ENCODE data around the gene SAMD10.

Gene SAMD10

DNA sequence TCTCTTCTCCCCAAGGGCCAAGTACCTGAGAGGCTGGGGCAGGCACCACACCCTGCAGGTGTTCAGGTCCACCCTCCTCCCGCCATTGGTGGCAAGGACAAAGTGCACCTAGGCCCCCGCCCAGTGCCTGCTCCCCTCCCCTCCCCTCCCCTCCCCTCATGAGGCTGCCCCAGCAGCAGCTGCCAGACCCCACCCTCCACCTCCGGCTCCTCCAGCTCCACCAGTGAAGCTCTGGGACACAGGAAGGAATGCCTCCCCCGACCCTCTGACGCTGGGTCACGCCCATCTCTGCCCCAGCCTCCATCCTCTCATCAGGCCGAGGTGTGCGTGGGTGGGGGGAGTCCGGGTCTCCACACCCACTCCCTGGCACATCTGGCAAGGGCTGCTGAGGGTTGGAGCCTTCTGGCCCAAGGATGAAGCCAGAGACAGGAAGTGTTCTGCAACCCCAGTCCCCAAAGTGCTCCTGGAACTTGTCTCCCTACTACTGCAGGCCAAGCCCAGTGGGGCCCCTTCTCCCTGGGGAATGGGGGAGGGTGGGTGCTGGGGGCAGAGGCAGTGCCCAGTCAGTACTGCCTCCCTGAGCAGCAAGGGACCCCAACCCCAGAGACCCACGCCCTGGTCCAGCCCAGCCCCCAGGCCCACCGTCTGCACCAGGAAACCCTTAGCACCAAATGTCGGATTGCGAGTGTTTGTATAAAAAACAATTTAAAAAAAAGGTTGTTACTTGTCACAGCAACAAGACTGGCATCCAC, 21.6 kb downstream of the SAMD10 start:
- DNase-seq (ENCODE audit: low read depth in 3 of 3, low spot score in 1 of 3): peak in 1 of 3 donors; percentile 39

DNA sequence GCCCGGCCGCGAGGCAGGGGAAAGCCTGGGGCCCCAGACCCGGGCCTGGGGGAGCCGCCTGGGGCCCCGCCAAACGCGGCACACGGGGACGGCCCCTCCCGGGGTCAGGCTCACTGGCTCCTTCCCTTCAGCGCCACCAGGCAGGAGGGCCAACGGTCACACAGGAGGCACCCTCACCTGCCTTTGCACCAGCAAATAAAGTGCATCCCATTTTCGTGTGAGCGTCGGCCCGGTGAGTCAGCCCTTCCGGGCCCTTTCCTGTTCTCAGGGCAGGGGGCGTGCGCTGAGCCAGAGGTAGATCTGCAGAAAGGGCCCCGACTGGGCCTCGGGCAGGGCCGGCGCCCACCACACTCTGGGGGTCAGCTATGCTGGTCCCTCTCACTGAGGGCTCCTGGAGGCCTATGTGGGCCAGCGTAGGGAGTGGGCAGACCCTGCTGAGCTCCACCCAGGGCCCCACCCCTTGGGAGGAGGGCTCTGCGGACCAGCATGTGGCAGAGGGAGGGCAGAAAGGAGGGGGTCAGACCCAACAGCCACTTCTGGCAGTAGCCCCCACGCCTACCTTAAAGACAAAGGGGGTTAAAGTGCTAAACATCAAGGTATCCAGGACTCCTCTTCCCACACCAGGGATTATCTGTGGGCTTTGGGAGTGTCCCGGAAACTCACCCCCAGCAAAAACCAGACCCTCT, 22.3 kb downstream of the SAMD10 start:
- DNase-seq (ENCODE audit: low read depth in 3 of 3, low spot score in 1 of 3): peak in 1 of 3 donors; percentile 62

DNA sequence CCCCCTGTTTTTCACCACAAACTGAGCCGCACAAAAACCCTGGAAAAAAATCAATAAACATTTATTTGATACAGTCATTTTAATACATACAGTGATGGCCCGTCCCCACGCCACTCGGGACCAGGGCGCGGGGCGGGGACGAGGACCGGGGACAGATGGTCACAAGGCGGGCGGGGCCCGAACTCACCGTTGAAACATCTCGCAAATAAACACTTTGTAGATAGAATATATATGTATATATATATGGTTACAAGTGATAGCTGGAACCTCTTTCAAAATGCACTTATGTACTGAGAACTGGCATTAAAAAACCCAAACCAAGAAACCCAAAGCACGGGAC, 22.8 kb downstream of the SAMD10 start:
- DNase-seq (ENCODE audit: low read depth in 3 of 3, low spot score in 1 of 3): no peak

DNA sequence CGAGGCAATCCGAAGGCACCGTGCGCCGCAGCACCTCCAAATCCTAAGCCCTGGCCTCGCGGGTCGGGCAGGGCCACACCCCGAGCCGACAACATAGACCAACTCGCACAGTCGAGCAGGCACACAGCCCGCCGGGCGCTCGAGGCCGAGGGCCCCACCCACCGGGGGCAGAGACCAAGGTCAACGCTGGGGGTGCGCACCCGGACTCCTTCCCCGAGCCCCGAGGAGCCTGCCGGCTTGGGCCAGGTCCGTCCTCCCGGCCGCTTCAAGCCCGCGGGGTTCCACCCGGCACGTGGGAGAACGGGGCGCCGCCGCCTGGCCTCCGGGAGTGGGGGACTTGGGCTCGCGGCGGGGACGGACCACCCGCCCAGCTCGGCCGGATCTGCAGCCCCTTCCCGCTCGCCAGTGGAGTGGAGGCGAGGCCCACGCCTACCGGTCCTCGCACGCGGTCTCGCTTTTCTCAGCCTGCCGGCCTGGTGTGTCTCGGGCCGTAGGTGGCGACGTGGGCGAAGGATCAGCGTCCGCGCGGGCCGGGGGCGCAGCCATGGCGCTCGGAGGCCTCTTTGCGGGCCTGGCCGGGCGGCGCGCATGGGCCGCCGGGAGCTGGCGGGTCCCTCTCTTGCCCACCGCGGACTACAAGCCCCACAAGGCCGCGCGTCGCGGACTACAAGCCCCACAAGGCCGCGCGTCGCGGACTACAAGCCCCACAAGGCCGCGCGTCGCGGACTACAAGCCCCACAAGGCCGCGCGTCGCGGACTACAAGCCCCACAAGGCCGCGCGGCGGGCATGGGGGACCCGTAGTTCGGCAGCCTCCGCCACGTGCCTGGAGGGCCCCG, 23.4 kb downstream of the SAMD10 start, which contains the start of gene UCKL1:
UCKL1 (minus strand) TSS at position 590 of the 837 bp plus-strand sequence; CDS start at position 546, 44 bp downstream.
- peak; percentile 77 to 80 (median 78) for DNase-seq (ENCODE audit: low read depth in 3 of 3, low spot score in 1 of 3)

DNA sequence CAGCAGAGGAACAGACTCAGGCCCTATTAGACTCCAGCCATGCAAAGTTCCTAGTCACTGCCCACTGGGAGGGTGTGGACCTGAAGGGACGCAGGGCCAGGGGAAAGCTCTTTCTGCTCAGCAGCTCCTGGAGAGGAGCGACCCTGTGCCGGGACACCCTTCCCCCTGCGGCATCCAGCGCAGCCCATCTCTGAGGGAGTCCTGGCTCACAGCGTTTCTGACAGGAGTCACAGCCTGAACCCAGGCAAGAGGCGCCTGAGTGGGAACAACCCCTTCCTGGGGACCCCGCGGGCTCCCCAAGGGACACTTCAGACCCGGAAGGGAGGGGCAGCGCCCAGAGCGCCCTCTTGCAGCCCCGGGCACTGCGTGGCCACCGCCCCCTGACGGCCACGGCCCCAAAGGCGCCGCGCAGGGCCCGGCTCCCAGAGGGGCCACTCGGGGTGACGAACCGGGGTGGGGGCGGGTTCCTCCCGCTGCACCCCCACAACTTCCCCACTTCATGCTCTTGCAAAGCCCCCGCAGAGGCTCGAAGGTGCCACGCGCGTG, 24.1 kb downstream of the SAMD10 start:
- no peak for DNase-seq (ENCODE audit: low read depth in 3 of 3, low spot score in 1 of 3)

DNA sequence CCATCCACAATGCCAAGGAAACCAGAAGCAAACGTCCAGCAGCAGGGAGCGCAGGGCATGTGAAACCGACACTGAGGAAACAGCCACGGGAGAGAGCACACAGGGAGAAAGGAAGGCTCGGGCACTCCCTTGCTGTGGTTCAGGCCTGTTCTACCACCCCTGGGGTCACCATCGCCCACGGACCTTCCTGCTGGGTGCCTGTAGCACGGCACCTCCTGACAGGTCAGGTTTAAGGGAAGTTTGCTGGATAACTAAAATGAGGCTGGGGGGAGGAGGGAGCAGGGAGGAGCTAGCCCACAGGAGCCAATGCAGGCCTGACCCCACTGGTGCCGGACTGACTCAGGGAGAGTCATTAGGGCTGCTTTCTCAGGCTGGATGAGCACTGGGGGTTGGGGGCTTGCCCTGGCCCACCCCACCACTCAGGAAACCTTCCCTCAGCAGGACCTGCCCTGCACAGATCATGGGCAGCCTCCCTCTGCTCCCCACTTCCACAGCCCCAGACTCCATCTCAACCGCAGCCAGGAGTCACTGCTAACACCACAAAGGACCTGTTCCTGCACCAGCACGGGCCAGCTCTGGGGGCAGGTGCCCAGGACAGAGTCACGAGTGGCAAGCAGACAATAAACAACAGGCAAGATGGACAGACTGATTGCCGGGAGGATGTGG, 25.5 kb downstream of the SAMD10 start:
- DNase-seq (ENCODE audit: low read depth in 3 of 3, low spot score in 1 of 3): no peak

DNA sequence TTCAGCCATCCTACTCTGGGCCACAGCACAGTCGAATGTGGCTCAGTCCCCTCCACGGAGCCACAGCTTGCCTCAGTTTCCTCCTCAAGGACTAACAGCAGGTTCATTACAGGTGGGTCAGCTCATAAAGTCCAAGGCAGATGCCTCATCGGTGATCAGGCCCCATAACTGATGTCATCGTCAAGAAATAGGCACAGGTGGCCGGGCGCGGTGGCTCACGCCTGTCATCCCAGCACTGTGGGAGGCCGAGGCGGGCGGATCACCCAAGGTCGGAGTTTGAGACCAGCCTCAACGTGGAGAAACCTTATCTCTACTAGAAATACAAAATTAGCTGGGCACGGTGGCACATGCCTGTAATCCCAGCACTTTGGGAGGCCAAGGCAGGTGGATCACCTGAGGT, 26.7 kb downstream of the SAMD10 start:
- DNase-seq (ENCODE audit: low read depth in 3 of 3, low spot score in 1 of 3): no peak

DNA sequence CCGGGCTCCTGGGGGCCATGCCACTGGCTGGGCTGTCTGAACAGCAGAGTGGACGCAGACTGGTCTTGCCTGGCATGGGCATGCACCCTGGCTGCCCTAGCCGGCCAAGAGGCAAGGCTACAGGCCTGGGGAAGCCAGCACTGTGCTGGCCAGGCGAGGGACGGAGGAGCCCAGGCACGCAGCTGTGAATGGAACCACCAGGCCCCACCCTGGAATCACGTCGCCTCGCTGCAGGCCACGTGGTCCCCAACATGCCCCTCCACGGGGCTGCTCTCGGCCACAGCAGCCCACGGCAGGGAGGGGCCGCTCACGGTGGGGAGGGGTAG, 27.3 kb downstream of the SAMD10 start:
- no peak for DNase-seq (ENCODE audit: low read depth in 3 of 3, low spot score in 1 of 3)

DNA sequence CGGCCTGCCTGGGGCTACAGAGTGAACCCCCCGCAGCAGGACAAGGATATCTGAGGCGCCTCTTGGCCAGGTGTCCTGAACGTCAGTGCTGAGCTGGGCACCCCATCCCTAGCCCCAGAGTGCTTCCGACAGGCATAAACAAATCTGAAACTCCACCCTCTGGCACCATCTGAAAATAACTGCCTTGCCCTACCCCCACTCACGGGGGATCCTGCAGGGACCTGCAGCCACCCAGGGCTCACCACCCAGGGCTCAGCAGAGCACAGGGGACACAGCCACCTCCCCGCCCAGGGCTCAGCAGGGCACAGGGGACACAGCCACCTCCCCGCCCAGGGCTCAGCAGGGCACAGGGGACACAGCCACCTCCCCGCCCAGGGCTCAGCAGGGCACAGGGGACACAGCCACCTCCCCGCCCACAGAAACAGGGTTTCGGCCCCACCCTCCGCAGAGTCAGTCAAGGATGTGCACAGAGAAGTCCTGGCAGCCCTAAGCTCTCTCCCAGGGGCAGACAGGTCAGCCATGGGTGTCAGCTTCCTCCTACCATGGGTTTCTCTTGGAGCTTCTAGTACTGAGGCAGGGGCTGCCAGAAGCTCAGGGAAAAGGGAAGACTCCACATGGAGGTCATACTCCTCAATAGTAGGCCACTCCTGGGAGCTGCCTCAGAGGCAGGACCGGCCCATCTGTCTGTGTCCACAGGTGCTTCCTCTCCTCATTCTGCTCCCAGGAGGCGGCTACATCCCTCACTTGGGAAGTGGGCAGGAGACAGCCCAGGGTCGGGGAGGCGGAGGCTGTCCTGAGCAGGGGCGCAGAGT, 27.8 kb downstream of the SAMD10 start:
- DNase-seq (ENCODE audit: low read depth in 3 of 3, low spot score in 1 of 3): no peak

DNA sequence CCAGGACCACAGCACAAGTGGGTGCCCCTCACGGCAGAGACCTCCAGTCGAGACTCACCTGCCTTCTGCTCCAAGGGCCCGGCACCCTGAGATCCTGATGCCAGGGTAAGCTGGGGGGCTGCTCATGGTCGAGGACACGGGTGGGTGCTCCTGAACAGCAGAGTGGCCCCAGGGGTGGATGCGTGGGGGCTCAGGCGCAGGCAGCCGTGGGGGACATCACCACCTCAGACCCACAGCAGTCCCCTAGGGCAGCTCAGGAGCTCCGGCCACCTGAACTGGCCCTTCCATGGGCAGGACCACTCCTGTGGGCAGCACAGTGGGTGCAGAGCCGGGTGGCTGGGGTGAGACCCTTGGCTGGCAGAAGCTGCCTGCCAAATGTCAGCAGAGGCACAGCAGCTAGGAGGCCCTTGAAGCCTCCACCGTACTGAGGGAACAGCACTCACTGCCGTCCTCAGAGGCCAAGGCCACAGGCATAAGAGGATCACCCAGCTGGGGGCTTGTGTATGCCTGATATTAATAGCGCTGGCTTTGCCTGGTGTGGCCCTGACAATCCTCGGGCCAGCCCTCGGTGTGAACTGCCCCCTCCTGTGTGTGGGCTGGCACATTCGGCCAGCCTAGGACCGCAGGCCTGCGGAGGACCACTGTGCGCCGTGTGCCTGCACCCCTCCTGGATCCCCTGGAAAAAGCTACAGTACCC, 28.6 kb downstream of the SAMD10 start:
- no peak for DNase-seq (ENCODE audit: low read depth in 3 of 3, low spot score in 1 of 3)

DNA sequence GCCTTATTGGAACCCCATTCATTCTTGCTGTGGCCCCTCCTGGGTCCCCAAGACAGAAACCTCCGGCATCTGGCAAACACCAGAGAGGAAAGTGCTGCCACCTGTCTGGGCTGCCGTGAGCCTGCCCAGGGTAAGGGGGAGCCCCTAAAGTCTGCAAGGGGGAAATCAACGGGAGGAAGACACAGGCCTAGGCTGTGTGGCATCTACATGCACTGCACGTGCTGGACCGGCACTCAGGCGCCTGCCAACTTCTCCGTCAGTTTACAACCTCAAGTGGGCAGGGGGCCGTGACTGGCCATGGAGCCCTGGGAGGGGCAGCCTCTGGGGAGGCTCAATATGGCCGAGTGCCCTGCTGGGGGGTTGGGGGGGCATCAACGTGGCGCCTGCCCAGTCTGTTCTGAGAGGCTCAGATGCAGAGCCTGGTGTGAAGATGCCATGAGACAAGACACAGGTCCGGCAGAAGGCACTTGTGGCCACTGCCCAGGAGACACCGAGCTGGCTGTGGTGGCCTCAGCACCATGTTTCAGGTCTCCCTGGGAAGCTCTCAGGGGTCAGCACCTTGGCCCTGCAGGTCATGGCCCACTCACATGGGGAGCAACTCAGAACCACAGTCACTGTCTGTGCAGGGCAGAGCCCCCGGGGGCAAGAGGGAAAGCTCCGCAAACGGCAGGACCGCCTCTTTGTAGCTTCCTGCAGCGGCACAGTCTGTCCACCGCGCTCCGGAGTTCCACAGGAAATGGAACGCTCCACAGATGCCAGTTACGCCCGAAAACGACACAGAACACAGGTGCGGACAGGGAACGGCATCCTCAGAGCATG, 31.6 kb downstream of the SAMD10 start:
- no peak for DNase-seq (ENCODE audit: low read depth in 3 of 3, low spot score in 1 of 3)

DNA sequence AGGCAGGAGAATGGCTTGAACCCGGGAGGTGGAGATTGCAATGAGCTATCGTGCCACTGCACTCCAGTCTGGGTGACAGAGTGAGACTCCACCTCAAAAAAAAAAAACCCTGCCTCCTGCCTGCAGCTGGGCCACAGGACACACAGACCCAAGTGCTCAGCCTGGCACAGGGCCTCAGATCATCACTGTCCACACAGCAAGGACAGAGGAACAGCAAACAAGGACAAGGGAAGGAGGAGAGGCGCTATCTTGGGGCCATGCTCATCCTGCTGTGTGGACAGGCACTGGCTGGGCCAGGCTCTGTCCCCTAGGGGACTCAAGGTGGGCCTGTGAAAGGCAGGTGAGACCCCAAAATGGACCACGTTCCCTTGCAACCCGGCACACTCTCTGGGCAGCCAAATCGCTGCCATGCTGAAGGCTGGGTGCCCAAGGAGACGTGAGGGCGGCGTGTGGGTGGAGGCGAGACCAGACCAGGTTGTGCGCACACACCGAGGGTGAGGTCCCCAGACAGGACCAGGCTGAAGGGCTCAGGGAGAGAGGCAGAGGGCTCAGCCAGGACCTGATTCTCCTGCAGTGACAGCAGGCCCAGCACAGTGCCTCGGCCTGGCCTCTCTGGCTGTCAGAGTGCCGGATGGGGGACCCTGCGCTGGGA, 32.3 kb downstream of the SAMD10 start:
- no peak for DNase-seq (ENCODE audit: low read depth in 3 of 3, low spot score in 1 of 3)

DNA sequence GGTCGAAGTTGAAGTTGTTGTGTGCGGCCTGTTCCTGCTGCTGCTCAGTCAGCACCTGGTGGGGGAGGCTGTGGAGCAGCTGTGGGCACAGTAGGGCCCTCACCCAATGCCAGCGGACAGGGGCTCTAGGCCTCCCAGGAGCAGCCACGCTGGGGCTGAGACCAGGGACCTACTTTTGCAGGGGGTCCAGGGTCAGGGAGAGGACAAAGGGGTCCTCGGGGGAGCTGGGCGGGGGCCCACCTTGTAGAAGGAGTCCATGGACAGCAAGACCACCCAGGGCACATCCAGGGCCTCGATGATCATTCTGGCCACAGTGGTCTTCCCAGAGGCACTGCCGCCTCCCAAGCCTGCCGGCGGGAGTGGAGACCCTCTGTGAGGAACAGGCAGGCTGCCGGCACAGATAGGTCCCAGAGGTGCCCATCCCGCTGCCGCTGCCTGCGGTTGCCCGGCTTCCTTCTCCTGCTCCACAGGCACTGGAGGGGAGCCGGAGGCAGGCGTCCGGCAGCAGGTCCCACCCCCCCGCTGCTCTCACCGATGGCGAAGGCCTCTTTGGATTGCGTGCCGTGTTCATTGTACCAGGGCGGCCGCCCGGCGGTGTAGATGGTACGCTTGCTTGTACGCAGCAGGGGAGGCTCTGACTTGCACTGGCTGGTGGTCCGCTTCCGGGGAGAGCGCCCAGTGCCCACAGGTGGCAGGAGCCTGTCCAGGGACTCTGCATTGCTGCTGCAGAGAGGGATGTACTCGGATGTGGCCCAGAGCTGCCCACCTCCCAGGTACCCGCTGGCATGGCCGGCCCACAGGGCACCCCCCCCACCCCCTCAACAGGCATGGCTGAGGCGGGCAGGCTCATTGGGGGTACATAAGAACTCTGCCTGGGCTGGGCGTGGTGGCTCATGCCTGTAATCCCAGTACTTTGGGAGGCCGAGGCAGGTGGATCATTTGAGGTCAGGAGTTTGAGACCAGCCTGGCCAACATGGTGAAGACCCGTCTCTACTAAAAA, 33.2 kb downstream of the SAMD10 start:
- no peak for DNase-seq (ENCODE audit: low read depth in 3 of 3, low spot score in 1 of 3)

DNA sequence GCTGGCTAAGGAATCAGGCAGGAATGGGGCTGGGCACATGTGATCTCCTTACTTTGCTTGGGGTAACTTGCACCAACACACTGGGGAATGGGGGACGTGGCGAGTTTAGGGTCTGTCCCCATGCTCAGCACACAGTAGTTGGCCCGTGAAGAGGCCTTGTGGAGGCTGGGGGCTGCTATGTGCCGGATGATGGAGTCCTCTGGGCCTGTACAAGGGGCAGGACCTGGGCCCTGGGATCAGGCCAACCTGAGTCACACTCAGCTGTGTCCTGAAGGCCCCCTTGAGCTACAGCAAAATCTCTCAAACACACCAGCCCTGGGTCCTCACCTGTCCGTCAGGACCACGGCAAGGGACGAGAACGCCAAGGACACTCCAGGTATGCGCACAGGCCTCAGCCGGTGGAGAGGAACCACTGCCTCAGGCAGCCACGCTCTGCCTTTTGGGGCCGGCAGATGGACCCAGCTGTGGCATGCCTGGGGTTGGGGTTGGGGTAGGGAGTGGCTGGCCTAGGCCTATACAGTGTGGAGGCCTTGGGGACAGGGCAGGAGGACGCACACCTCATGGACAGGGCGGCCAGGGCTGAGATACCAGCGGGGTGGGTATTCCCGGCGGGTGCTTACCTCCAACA, 34.3 kb downstream of the SAMD10 start:
- DNase-seq (ENCODE audit: low read depth in 3 of 3, low spot score in 1 of 3): no peak

DNA sequence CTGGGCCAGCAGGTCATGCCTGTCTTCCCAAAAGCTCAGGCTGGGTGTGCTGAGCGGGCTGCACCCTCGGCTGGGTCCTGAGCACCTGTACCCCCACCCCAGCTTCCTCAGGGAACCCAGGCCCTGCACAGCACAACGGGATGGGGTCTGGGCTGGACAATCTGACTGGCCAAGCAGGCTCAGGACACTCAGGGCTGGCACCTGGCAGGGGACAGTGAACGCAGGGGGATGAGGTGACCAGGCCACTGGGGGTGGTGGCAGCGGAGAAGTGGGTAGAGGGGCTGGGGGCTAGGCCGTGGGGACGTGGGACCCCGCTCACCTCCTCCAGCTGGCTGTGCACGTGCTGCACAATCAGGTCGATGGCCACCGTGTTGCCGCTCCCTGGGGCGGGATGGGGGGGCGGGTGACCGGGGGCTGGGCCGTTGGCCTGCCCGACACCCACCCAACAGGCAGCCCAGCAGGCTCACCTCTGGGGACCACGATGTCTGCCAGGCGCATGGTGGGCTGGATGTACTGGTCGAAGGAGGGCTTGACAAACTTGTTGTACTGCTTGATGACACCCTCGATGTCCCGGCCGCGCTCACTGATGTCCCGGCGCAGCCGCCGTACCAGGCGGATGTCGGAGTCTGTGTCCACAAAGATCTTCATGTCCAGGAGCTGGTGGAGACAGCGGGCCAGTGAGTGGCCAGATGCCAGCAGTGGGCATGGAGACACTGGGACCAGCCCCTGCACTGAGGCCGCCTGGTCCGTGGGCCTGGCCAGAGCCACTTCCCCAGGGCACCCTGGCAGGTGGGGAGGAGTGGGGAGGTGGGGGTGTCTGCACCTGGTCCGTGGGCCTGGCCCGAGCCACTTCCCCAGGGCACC, 35.1 kb downstream of the SAMD10 start:
- DNase-seq (ENCODE audit: low read depth in 3 of 3, low spot score in 1 of 3): no peak

DNA sequence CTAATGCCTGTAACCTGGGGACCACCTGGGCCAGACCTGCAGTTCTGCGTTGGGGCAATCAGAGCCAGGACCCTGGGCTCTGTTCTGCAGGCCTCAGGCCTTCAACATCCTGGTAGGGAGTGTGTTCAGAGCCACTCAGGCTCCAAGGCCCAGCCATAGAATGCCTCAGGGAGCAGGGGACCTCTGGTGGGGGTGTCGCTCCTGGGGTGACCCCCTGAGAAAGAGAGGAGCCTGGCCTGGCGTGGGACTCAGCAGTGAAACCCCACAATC, 35.7 kb downstream of the SAMD10 start:
- no peak for DNase-seq (ENCODE audit: low read depth in 3 of 3, low spot score in 1 of 3)

All from stimulated activated CD4-positive, alpha-beta T cell treated with anti-CD3 and anti-CD28 coated beads, TNF-alpha, amount 100 ng/mL, for 1 hour (primary cell).